Lung (tissue), 12 donors: Measurements from ENCODE around the gene ASGR2. TPM values are rescaled to one million over a fixed set of nuclear protein-coding genes. Genes with fewer than 3 reads are reported as not detected.
A peak's percentile ranks its signal among the peaks of the same experiment; 100 is the strongest.

Experiments used
- ATAC-seq: fragments of 200-7000 bp; cut with Tn5 transposase; one replicate; pipeline ENCODE4 v1.9.1; 2020; ENCODE audit warnings: moderate number of reproducible peaks; ENCODE audit not compliant: insufficient read depth, low FRiP score
- DNase-seq, 3 donors: peaks; one replicate each; pipeline ENCODE4 v3.0.0-alpha.2; 2013 to 2017
- H3K27ac ChIP-seq, 2 donors: one replicate each; pipeline ENCODE4 v1.5.1; 2013; ENCODE audit warnings: mild to moderate bottlenecking in 2 of 2, moderate library complexity in 2 of 2, control low read depth in 1 of 2, inconsistent platforms in 1 of 2, low read depth in 1 of 2, low read length in 1 of 2
- H3K27me3 ChIP-seq, 3 donors: one replicate each; pipeline ENCODE4 v1.5.1; 2013; ENCODE audit warnings: low read length in 2 of 3; ENCODE audit not compliant: control insufficient read depth in 3 of 3, insufficient read depth in 3 of 3
- H3K36me3 ChIP-seq, 4 donors: one replicate each; pipeline ENCODE4 v1.5.1; 2013; ENCODE audit warnings: low read length in 4 of 4, mild to moderate bottlenecking in 1 of 4, moderate library complexity in 1 of 4; ENCODE audit not compliant: control insufficient read depth in 4 of 4, insufficient read depth in 4 of 4
- H3K4me1 ChIP-seq, 5 donors: one replicate each; pipeline ENCODE4 v1.5.1; 2013; ENCODE audit warnings: low read length in 5 of 5, mild to moderate bottlenecking in 2 of 5, moderate library complexity in 1 of 5; ENCODE audit not compliant: control insufficient read depth in 5 of 5, insufficient read depth in 5 of 5
- H3K4me3 ChIP-seq: one replicate; pipeline ENCODE4 v1.5.1; 2013; ENCODE audit warnings: mild to moderate bottlenecking, control low read depth, moderate library complexity
- H3K9ac ChIP-seq, 2 donors: one replicate each; pipeline ENCODE4 v1.5.1; 2013; ENCODE audit warnings: low read length in 2 of 2, control low read depth in 1 of 2; ENCODE audit not compliant: insufficient read depth in 1 of 2
- H3K9me3 ChIP-seq, 4 donors: one replicate each; pipeline ENCODE4 v1.5.1; 2013; ENCODE audit warnings: low read length in 3 of 4, mild to moderate bottlenecking in 1 of 4, moderate library complexity in 1 of 4; ENCODE audit not compliant: control insufficient read depth in 4 of 4, insufficient read depth in 3 of 4
- WGBS, 2 donors: extraction: QIAGEN DNeasy Blood & Tissue Kit; methylation state at CpG; one replicate each; pipeline ENCODE4 v1.1.7; 2013; 5-methylcytosine and 5-hydroxymethylcytosine counted together
- polyA plus RNA-seq, 2 donors: library from polyadenylated mRNA; stranded (reverse); fragments of 200-250 nt; gene quantifications; one replicate each; pipeline ENCODE4 v1.2.1, GENCODE V29; 2013
- total RNA-seq, 2 donors: library from RNA; depleted of rRNA in 1 of 2; stranded (reverse); fragments of >200 nt in 1 of 2; gene quantifications; one replicate each; pipeline ENCODE4 v1.2.1, GENCODE V29; 2014 to 2021
- TF ChIP-seq, protein P1 (sequence below): IDR thresholded peaks from 2 replicates; pipeline ENCODE4 v1.5.1; 2012; ENCODE audit warnings: mild to moderate bottlenecking; ENCODE audit errors: control extremely low read depth, extremely low read depth
- donor health status: control.
- donor health status: control.
- donor health status: Bipolar disorder and iron deficiency.
- donor health status: healthy.
- donor health status: DM: yes; HTN: yes; CAD: no.

The ASGR2 gene
- total and polyA plus RNA-seq, 4 donors, result 1.6 to 12.0 (median 2.6) TPM

DNA sequence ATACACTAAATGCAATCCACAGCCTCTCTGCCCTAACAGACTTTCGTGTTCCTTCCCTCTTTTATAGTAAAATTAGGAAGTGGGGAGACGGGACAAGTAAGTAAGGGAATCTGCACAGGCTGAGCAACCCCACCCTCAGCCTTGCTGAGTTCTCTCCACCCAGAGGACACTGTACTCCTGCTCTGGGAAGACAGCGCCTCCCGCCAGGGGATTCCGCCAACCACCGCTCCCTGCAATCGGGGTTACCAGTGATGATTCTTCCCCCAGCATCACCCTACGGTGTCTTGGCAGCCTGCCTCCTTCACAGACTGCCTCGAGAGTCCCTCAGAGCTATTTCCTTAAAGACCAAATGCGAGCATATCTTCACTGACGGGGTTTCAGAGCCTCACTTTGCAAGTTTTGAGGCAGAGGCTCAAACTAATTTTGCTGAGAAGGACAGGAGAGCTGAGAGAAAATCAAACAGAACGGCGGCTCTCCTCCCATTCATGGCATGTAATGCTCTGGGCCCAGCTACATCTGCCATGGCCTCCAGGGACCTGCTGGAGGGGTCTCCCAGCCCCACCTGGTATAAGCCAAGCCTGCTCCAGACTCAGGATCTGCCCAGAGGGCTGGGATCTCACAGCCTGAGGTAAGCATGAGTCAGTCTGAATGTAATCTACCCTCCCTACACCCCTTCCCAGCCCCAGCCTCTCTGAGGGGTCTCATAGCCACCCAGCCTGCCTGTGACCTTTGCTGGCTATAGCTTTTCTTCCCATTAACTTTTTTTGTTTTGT is 22.7 kb upstream of the ASGR2 start:
- WGBS, 2 donors, result 31% methylated on average over 13 of the region's 13 CpGs
- H3K27ac ChIP-seq, result peak overlapping the region in 1 of 2 donors; percentile 56
- peak; percentile 20 for ATAC-seq
- H3K9ac ChIP-seq, result no peak overlapping the region
- no peak for DNase-seq
- no peaks in the 10 kb centered on the region for H3K36me3 ChIP-seq
- H3K27me3 ChIP-seq, result peaks cover 0 to 23% (median 3%) of the 10 kb centered on the region in 3 donors
- no peak overlapping the region for H3K4me3 ChIP-seq
- H3K4me1 ChIP-seq, result peaks cover 0 to 8% (median 0%) of the 10 kb centered on the region in 5 donors
- TF ChIP-seq, protein P1, sequence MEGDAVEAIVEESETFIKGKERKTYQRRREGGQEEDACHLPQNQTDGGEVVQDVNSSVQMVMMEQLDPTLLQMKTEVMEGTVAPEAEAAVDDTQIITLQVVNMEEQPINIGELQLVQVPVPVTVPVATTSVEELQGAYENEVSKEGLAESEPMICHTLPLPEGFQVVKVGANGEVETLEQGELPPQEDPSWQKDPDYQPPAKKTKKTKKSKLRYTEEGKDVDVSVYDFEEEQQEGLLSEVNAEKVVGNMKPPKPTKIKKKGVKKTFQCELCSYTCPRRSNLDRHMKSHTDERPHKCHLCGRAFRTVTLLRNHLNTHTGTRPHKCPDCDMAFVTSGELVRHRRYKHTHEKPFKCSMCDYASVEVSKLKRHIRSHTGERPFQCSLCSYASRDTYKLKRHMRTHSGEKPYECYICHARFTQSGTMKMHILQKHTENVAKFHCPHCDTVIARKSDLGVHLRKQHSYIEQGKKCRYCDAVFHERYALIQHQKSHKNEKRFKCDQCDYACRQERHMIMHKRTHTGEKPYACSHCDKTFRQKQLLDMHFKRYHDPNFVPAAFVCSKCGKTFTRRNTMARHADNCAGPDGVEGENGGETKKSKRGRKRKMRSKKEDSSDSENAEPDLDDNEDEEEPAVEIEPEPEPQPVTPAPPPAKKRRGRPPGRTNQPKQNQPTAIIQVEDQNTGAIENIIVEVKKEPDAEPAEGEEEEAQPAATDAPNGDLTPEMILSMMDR, result no peak
- H3K9me3 ChIP-seq, result no peaks in the 10 kb centered on the region

DNA sequence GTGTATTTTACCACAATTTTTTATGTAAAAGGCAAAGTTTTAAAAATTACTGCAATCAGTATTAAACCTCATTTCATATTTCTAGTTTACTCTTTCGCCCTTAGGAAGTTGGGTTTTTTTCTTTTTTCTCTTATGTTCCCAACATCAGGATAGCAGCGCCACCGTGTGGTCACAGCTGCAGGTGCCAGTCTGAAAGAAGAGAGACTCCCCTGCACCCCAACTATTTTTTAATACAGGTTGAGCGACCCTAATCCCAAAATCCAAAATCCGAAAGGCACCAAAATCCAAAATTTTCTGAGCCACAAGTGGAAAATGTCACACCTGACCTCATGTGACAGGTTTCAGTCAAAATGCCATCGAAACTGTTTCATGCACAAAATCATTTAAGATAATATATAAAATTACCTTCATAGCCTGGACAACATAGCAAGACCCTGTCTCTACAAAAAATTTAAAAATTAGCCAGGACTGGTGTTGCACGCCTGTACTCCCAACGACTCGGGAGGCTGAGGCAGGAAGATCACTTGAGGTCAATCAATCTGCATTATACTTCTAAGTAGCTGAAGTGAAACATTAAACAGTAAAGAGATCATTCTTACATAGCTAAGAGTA is 21.8 kb upstream of the ASGR2 start:
- TF ChIP-seq, protein P1, result peak; percentile 86
- peak; percentile 65 to 81 (median 78) for DNase-seq
- Histone ChIP-seq H3K4me1 (peaks cover 0 to 4% (median 0%) of the 10 kb centered on the region in 5 donors), H3K36me3 (no peaks in the 10 kb centered on the region), H3K27me3 (peaks cover 0 to 24% (median 3%) of the 10 kb centered on the region in 3 donors), H3K9me3 (no peaks in the 10 kb centered on the region), H3K4me3 (no peak overlapping the region), H3K9ac (no peak overlapping the region), H3K27ac (no peak overlapping the region)
- 19 to 26% methylated on average over 9 of the region's 9 CpGs for WGBS, 2 donors
- ATAC-seq, result no peak

DNA sequence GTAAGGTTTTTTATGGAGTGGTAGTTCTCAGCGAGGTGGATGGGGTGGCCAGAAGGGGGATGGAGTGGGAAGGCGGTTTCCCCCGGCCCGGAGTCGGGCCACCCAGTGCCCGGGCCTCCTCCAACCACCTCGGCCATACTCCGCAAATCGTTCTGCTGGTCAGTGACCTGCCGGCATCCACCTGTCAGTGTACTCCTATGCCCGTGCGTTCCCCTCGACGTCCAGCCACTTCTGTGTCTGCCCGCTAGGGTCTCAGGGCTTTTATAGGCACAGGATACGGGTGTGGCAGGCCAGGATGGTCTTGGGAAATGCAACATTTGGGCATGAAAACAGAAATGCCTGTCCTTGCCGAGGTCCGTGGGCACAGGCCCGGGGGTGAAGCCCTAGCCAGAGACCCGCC is 19.3 kb upstream of the ASGR2 start:
- TF ChIP-seq, protein P1, result no peak
- peak overlapping the region in 1 of 2 donors; percentile 0 for H3K27ac ChIP-seq
- ATAC-seq (no peak), DNase-seq (no peak)
- H3K4me1 ChIP-seq, result peaks cover 0 to 1% (median 0%) of the 10 kb centered on the region in 5 donors
- WGBS, 2 donors, result 74 to 76% methylated on average over 20 of the region's 20 CpGs
- H3K9me3 ChIP-seq, result no peaks in the 10 kb centered on the region
- no peak overlapping the region for H3K9ac ChIP-seq
- H3K4me3 ChIP-seq, result no peak overlapping the region
- no peaks in the 10 kb centered on the region for H3K36me3 ChIP-seq
- H3K27me3 ChIP-seq, result peaks cover 0 to 26% (median 3%) of the 10 kb centered on the region in 3 donors
